GM12878 (cell line): ENCODE results near the gene SLC9C1. TPM values are rescaled to one million over a fixed set of nuclear protein-coding genes. Genes with fewer than 3 reads are reported as not detected.

Experiments used
- ATAC-seq: fragments of 200-7000 bp; cut with Tn5 transposase; 3 replicates; pipeline ENCODE4 v1.9.1; 2020; ENCODE audit warnings: mild to moderate bottlenecking, moderate library complexity
- BruUV-seq: library from RNA; stranded (reverse); fragments of 400-500 nt; replicated peaks from 2 replicates; lab custom pipeline; 2021; lab: Mats Ljungman, UMichigan
- CTCF ChIA-PET: fragments of 300-600 bp; sonication (Branson Sonifier 250); formaldehyde crosslinking; extraction: SDS; loops from one replicate; lab custom pipeline; 2021; ENCODE audit warnings: inconsistent platforms; lab: Yijun Ruan, JAX
- POLR2A ChIA-PET: fragments of 350-600 bp; formaldehyde crosslinking; extraction: SDS; loops from one replicate; lab custom pipeline; 2021; ENCODE audit warnings: inconsistent platforms; lab: Charles Lee
- RAD21 ChIA-PET: fragments of 300-600 bp; sonication (Branson Sonifier 250); formaldehyde crosslinking; loops from one replicate; lab custom pipeline; 2023; ENCODE audit warnings: antibody characterized with exemption; ENCODE audit not compliant: unreplicated experiment; lab: Charles Lee
- SMC1A ChIA-PET: fragments of 300-600 bp; sonication (Branson Sonifier 250); formaldehyde crosslinking; loops from one replicate; lab custom pipeline; 2023; ENCODE audit not compliant: unreplicated experiment, uncharacterized antibody; lab: Charles Lee
- DNase-seq: peaks from one replicate; pipeline ENCODE4 v3.0.0-alpha.2; 2011; ENCODE audit warnings: low read depth, low spot score
- FAIRE-seq: peaks from 3 replicates; lab custom pipeline; 2011; peaks lifted over from hg19 to GRCh38; lab: Jason Lieb, UNC
- H2AFZ ChIP-seq: 2 replicates; pipeline ENCODE4 v1.6.0; 2011; ENCODE audit warnings: low read depth, low read length, control low read depth; ENCODE audit not compliant: control insufficient read depth
- H3K27ac ChIP-seq: 2 replicates; pipeline ENCODE4 v1.5.1; 2011; ENCODE audit warnings: control low read depth; ENCODE audit not compliant: control insufficient read depth, insufficient read depth
- H3K27me3 ChIP-seq, 2 experiments: replicated peaks in 1 of 2; 2 replicates each; pipeline versions ENCODE4 v1.6.0 to v1.6.1; 2011; ENCODE audit warnings: low read length in 1 of 2; ENCODE audit not compliant: control insufficient read depth in 2 of 2, insufficient read depth in 2 of 2
- H3K36me3 ChIP-seq, 2 experiments: 2 replicates each; pipeline ENCODE4 v1.5.1; 2011; ENCODE audit warnings: low read length in 1 of 2; ENCODE audit not compliant: control insufficient read depth in 2 of 2, insufficient read depth in 2 of 2
- H3K4me1 ChIP-seq: 2 replicates; pipeline ENCODE4 v1.6.1; 2011; ENCODE audit warnings: mild to moderate bottlenecking, low read length, moderate library complexity, mixed read lengths; ENCODE audit not compliant: control insufficient read depth, insufficient read depth
- H3K4me2 ChIP-seq: 2 replicates; pipeline ENCODE4 v1.6.0; 2011; ENCODE audit warnings: control low read depth; ENCODE audit not compliant: control insufficient read depth, insufficient read depth
- H3K4me3 ChIP-seq: fragments of 200-600 bp; sonication (generic); 2 replicates; pipeline ENCODE4 v1.5.1; 2016
- H3K79me2 ChIP-seq: 2 replicates; pipeline ENCODE4 v1.6.0; 2011; ENCODE audit warnings: low read length; ENCODE audit not compliant: control insufficient read depth, insufficient read depth
- H3K9ac ChIP-seq: 2 replicates; pipeline ENCODE4 v1.8.0; 2011; ENCODE audit warnings: low read length, control low read depth, mixed read lengths; ENCODE audit not compliant: control insufficient read depth, insufficient read depth
- H3K9me3 ChIP-seq: replicated peaks from 3 replicates; pipeline ENCODE4 v1.5.1; 2011; ENCODE audit warnings: mild to moderate bottlenecking, low read length; ENCODE audit not compliant: control insufficient read depth, insufficient read depth
- H4K20me1 ChIP-seq: 2 replicates; pipeline ENCODE4 v1.6.0; 2011; ENCODE audit not compliant: control insufficient read depth, insufficient read depth
- ATF7 ChIP-seq: fragments of 450-650 bp; IDR thresholded peaks from 2 replicates; pipeline ENCODE4 v1.6.1; 2016; ENCODE audit warnings: low read depth, mild to moderate bottlenecking
- CBX5 ChIP-seq: sonication (generic); IDR thresholded peaks from 2 replicates; pipeline ENCODE4 v1.6.1; 2016; ENCODE audit warnings: low read depth, moderate library complexity, mild to moderate bottlenecking, inconsistent platforms
- CREM ChIP-seq: IDR thresholded peaks from 2 replicates; pipeline ENCODE4 v1.6.1; 2014; ENCODE audit warnings: antibody characterized with exemption, low read depth
- E4F1 ChIP-seq: fragments of 450-650 bp; IDR thresholded peaks from 2 replicates; pipeline ENCODE4 v1.6.1; 2018; ENCODE audit warnings: borderline replicate concordance, mild to moderate bottlenecking; ENCODE audit not compliant: partially characterized antibody
- EED ChIP-seq: sonication (generic); IDR thresholded peaks from 2 replicates; pipeline ENCODE4 v1.6.1; 2016; ENCODE audit warnings: antibody characterized with exemption, low read depth
- FOS ChIP-seq: IDR thresholded peaks from 3 replicates; pipeline ENCODE4 v1.6.1; 2011; ENCODE audit warnings: borderline replicate concordance; ENCODE audit not compliant: insufficient read length; ENCODE audit errors: extremely low read depth
- GATAD2B ChIP-seq: fragments of 450-650 bp; conservative IDR thresholded peaks from 2 replicates; pipeline ENCODE4 v1.6.1; 2017; ENCODE audit warnings: low read depth, mild to moderate bottlenecking, moderate library complexity
- HCFC1 ChIP-seq: fragments of 150-350 bp; IDR thresholded peaks from 2 replicates; pipeline ENCODE4 v1.6.1; 2014; ENCODE audit warnings: low read length
- IRF4 ChIP-seq: IDR thresholded peaks from 2 replicates; pipeline ENCODE4 v1.6.1; 2011; ENCODE audit warnings: low read depth, low read length
- MAX ChIP-seq: IDR thresholded peaks from 2 replicates; pipeline ENCODE4 v1.6.1; 2012; ENCODE audit warnings: low read depth, low read length, improper control_type of control experiment
- NFIC ChIP-seq: IDR thresholded peaks from 2 replicates; pipeline ENCODE4 v1.6.1; 2012; ENCODE audit warnings: low read depth, mild to moderate bottlenecking, inconsistent platforms, low read length, moderate library complexity
- NR2F1 ChIP-seq: fragments of 450-650 bp; conservative IDR thresholded peaks from 2 replicates; pipeline ENCODE4 v1.6.1; 2017; ENCODE audit warnings: mild to moderate bottlenecking
- POU2F2 ChIP-seq: IDR thresholded peaks from 3 replicates; pipeline ENCODE4 v1.6.1; 2011; ENCODE audit warnings: low read depth, mild to moderate bottlenecking, low read length, borderline replicate concordance
- RUNX3 ChIP-seq: IDR thresholded peaks from 2 replicates; pipeline ENCODE4 v1.6.1; 2012; ENCODE audit warnings: low read length, inconsistent platforms
- SP1 ChIP-seq: IDR thresholded peaks from one replicate; pipeline ENCODE4 v1.6.1; 2011; ENCODE audit warnings: low read depth, low read length
- SPI1 ChIP-seq: IDR thresholded peaks from 2 replicates; pipeline ENCODE4 v1.6.1; 2011; ENCODE audit warnings: low read depth, mild to moderate bottlenecking, low read length, moderate library complexity, borderline replicate concordance; ENCODE audit not compliant: insufficient read depth
- STAT1 ChIP-seq: fragments of 450-650 bp; conservative IDR thresholded peaks from 2 replicates; pipeline ENCODE4 v1.6.1; 2014; ENCODE audit warnings: antibody characterized with exemption, mild to moderate bottlenecking
- TAF1 ChIP-seq: IDR thresholded peaks from 2 replicates; pipeline ENCODE4 v1.6.1; 2011; ENCODE audit warnings: mild to moderate bottlenecking, low read depth, low read length, borderline replicate concordance
- WGBS: methylation state at CpG from one replicate; pipeline ENCODE4 v1.1.6; 2016; ENCODE audit warnings: low lambda C conversion rate; ENCODE audit not compliant: insufficient replicate concordance, insufficient coverage; ENCODE audit errors: missing lambda C conversion rate; 5-methylcytosine and 5-hydroxymethylcytosine counted together
- in situ Hi-C: fragments of 300-500 bp; cut with MboI; formaldehyde crosslinking; loops from 9 replicates; pipeline ENCODE4 v1.14.3; 2018; ENCODE audit warnings: mixed read lengths
- intact Hi-C: fragments of 100-400 bp; cut with micrococcal nuclease; formaldehyde crosslinking; loops from one replicate; pipeline ENCODE4 v1.14.2; 2022; ENCODE audit not compliant: unreplicated experiment
- polyA plus RNA-seq, 11 experiments: library from polyadenylated mRNA; depleted of rRNA in 4 of 11; unstranded in 6 of 11; stranded (reverse) in 5 of 11; fragments of >200 nt; fragmentation: Nextera tagmentation in 4 of 11; fragmentation: Illumina TruSeq in 1 of 11; extraction: Ambion mirVana in 4 of 11; extraction: Trizol in 1 of 11; gene quantifications; 1 replicate in 1 of 11; 2 replicates in 10 of 11; pipeline versions ENCODE4 v1.2.1 to v1.2.3, GENCODE V29; 2011 to 2016; ENCODE audit warnings: inconsistent platforms in 2 of 11, missing spikeins in 2 of 11, low read depth in 1 of 11
- total RNA-seq, 4 experiments: library from RNA; depleted of rRNA in 3 of 4; stranded (reverse); fragments of >200 nt in 3 of 4; fragmentation: Illumina TruSeq in 1 of 4; extraction: Trizol in 1 of 4; gene quantifications; 2 replicates each; pipeline versions ENCODE4 v1.2.1 to v1.2.3, GENCODE V29; 2013 to 2021

SLC9C1 gene
- total and polyA plus RNA-seq, 10 of the 15 experiments (the other 5 are each of a cell fraction or from before 2014, with no cell fraction given), result not detected

GRCh38 chr3:112143689-112144088 is 150.3 kb downstream of the SLC9C1 start:
- Histone ChIP-seq H3K9ac (no peak overlapping the region), H4K20me1 (no peaks in the 10 kb centered on the region), H3K4me2 (no peak overlapping the region), H3K79me2 (no peaks in the 10 kb centered on the region), H3K4me3 (no peak overlapping the region), H3K27ac (no peak overlapping the region), H2AFZ (no peak overlapping the region), H3K4me1 (no peaks in the 10 kb centered on the region), H3K27me3 (no peaks in the 10 kb centered on the region), H3K9me3 (peaks cover 2% of the 10 kb centered on the region; the same call in 2 of the 3 replicates), H3K36me3 (no peaks in the 10 kb centered on the region)
- ATAC-seq (peak; percentile 51), FAIRE-seq (no peak), DNase-seq (no peak)
- POLR2A ChIA-PET, result no interaction called here
- no TSS peak for BruUV-seq
- in situ Hi-C loops, result no loop called here
- SMC1A ChIA-PET, result no interaction called here
- intact Hi-C loops, result no loop called here
- RAD21 ChIA-PET, result interaction anchor here (1.3 kb wide), 1 partner anchor 32 kb away, joined by 5 read pairs; no protein-coding TSS in a partner anchor
- WGBS, result 10% methylated on average over 1 of the region's 1 CpG
- TF ChIP-seq POU2F2 (no peak), IRF4 (no peak), NR2F1 (no peak), EED (no peak)
- CTCF ChIA-PET, result no interaction called here

- no TSS peak for BruUV-seq
- peak; percentile 78 for FAIRE-seq
- 0% methylated on average over 1 of the region's 1 CpG for WGBS
- H3K4me3 ChIP-seq, result no peak overlapping the region
- in situ Hi-C loops, result no loop called here
- ChIA-PET POLR2A (no interaction called here), CTCF (no interaction called here), SMC1A (no interaction called here), RAD21 (interaction anchor here (1.3 kb wide), 1 partner anchor 31 kb away, joined by 5 read pairs; no protein-coding TSS in a partner anchor)
- H4K20me1 ChIP-seq, result no peaks in the 10 kb centered on the region
- intact Hi-C loops, result no loop called here
- no peaks in the 10 kb centered on the region for H3K27me3 ChIP-seq
- H3K27ac ChIP-seq, result no peak overlapping the region
- H3K9ac ChIP-seq, result no peak overlapping the region
- DNase-seq, result no peak
- H3K36me3 ChIP-seq, result no peaks in the 10 kb centered on the region
- H3K4me1 ChIP-seq, result no peaks in the 10 kb centered on the region
- no peak overlapping the region for H3K4me2 ChIP-seq
- no peaks in the 10 kb centered on the region for H3K79me2 ChIP-seq
- peaks cover 2% of the 10 kb centered on the region; the same call in 2 of the 3 replicates for H3K9me3 ChIP-seq
- peak; percentile 83 for ATAC-seq
- no peak overlapping the region for H2AFZ ChIP-seq
- no peak for TF ChIP-seq MAX
- peak; percentile 17; the same call in 1 of the 2 replicates for TF ChIP-seq ATF7
- TF ChIP-seq E4F1, result no peak
- no peak for TF ChIP-seq HCFC1
- no peak for TF ChIP-seq CBX5
- TF ChIP-seq FOS, result no peak
- TF ChIP-seq GATAD2B, result no peak
- TF ChIP-seq STAT1, result no peak
- TF ChIP-seq NFIC, result 0 out of 2 replicates have a peak, but pooled peaks have one; percentile 38
- no peak for TF ChIP-seq SP1
- TF ChIP-seq SPI1, result no peak
- peak; percentile 41; the same call in 1 of the 2 replicates for TF ChIP-seq CREM
- no peak for TF ChIP-seq TAF1
- peak; percentile 75 for TF ChIP-seq RUNX3
These were observed 150.8 kb downstream of the SLC9C1 start for GRCh38 chr3:112143251-112143650.
